ENCODE measurements around the gene CCT7. TPM values are rescaled to one million over a fixed set of nuclear protein-coding genes. Genes with fewer than 3 reads are reported as not detected.

CCT7 gene
- total RNA-seq, 1 donor from 2014 or later: 188 TPM

- Histone ChIP-seq H3K27ac (peak overlapping the region; percentile 41), H3K27me3 (no peaks in the 10 kb centered on the region), H3K36me3 (peaks cover 0 to 8% of the 10 kb centered on the region in 2 donors), H3K9me3 (no peaks in the 10 kb centered on the region), H3K4me3 (peak overlapping the region; percentile 73 to 83), H3K4me1 (peaks cover 36% of the 10 kb centered on the region)
- TF ChIP-seq POLR2A (IDR thresholded peaks at IDR 0.05) (no peak), CTCF (IDR thresholded peaks at IDR 0.05) (no peak), POLR2AphosphoS5 (IDR thresholded peaks at IDR 0.05; ENCODE audit: insufficient read depth in 1 of 2, low read depth in 1 of 2) (no peak)
- no peak for DNase-seq (ENCODE audit: extremely low spot score in 2 of 2)
- intact Hi-C loops (cut with DNase I): no loop called here
Measured at GRCh38 chr2:73232403-73233153, 1.5 kb upstream of the CCT7 start.

- intact Hi-C loops (cut with DNase I): no loop called here
- H3K4me3 ChIP-seq: peak within 1 kb of the TSS; percentile 73 to 83
- DNase-seq (ENCODE audit: extremely low spot score in 2 of 2): peak in 1 of 2 donors; percentile 100
- H3K4me1 ChIP-seq: peaks cover 43% of the 10 kb centered on the region
- H3K27ac ChIP-seq: peak within 1 kb of the TSS; percentile 95
- TF ChIP-seq CTCF (IDR thresholded peaks at IDR 0.05) (no peak), POLR2AphosphoS5 (IDR thresholded peaks at IDR 0.05; ENCODE audit: insufficient read depth in 1 of 2, low read depth in 1 of 2) (peak; percentile 75 to 84)
- H3K9me3 ChIP-seq: no peaks in the 10 kb centered on the region
- peaks cover 0 to 7% of the 10 kb centered on the region in 2 donors for H3K36me3 ChIP-seq
- no peaks in the 10 kb centered on the region for H3K27me3 ChIP-seq
Measured at GRCh38 chr2:73233154-73233931, 765 bp upstream of the CCT7 start, which contains the start of gene PRADC1. Gene PRADC1, minus strand, starts transcription at chr2:73233239. Its CDS starts 79 bp downstream, at chr2:73233160.

- TF ChIP-seq CTCF (IDR thresholded peaks at IDR 0.05) (no peak), POLR2A (IDR thresholded peaks at IDR 0.05) (no peak), POLR2AphosphoS5 (IDR thresholded peaks at IDR 0.05; ENCODE audit: insufficient read depth in 1 of 2, low read depth in 1 of 2) (no peak)
- intact Hi-C loops (cut with DNase I): no loop called here
- peaks cover 0 to 10% of the 10 kb centered on the region in 2 donors for H3K36me3 ChIP-seq
- no peaks in the 10 kb centered on the region for H3K27me3 ChIP-seq
- DNase-seq (ENCODE audit: extremely low spot score in 2 of 2): no peak
- peak overlapping the region; percentile 95 for H3K27ac ChIP-seq
- peaks cover 60% of the 10 kb centered on the region for H3K4me1 ChIP-seq
- H3K9me3 ChIP-seq: no peaks in the 10 kb centered on the region
- peak overlapping the region; percentile 73 to 83 for H3K4me3 ChIP-seq
Measured at GRCh38 chr2:73235315-73236028, 1.4 kb downstream of the CCT7 start.

GRCh38 chr2:73237168-73237567, 3.1 kb downstream of the CCT7 start:
- no peak for DNase-seq (ENCODE audit: extremely low spot score in 2 of 2)
- intact Hi-C loops (cut with DNase I): no loop called here
- TF ChIP-seq POLR2AphosphoS5 (IDR thresholded peaks at IDR 0.05; ENCODE audit: insufficient read depth in 1 of 2, low read depth in 1 of 2) (no peak), CTCF (IDR thresholded peaks at IDR 0.05) (no peak), POLR2A (IDR thresholded peaks at IDR 0.05) (no peak)
- H3K4me3 ChIP-seq: no peak overlapping the region
- peaks cover 0 to 12% of the 10 kb centered on the region in 2 donors for H3K36me3 ChIP-seq
- no peaks in the 10 kb centered on the region for H3K9me3 ChIP-seq
- no peak overlapping the region for H3K27ac ChIP-seq
- no peaks in the 10 kb centered on the region for H3K27me3 ChIP-seq
- peaks cover 58% of the 10 kb centered on the region for H3K4me1 ChIP-seq
